ENCODE results near the gene GRHPR.

Gene GRHPR

GRCh38 chr9:37436540-37436939 is 14.0 kb downstream of the GRHPR start:
- WGBS (ENCODE audit: insufficient coverage), result 98% methylated on average over 4 of the region's 5 CpGs
- ChIA-PET POLR2A (no interaction called here), CTCF (no interaction called here)
- H3K4me3 ChIP-seq (ENCODE audit: control insufficient read depth in 1 of 7, extremely low read depth in 1 of 7, insufficient read depth in 4 of 7, low read depth in 2 of 7, low read length in 6 of 7), result no peak overlapping the region
- H3K36me3 ChIP-seq (ENCODE audit: control insufficient read depth in 4 of 4, insufficient read depth in 4 of 4, low read length in 3 of 4), result peaks cover 16 to 87% (median 65%) of the 10 kb centered on the region in 4 experiments
- no peak for DNase-seq
- no peak overlapping the region for H3K27ac ChIP-seq (ENCODE audit: insufficient read depth in 1 of 2, low read depth in 1 of 2, low read length in 2 of 2, poor library complexity in 1 of 2, severe bottlenecking in 2 of 2)
- H3K4me1 ChIP-seq (ENCODE audit: control extremely low read depth in 1 of 4, control insufficient read depth in 4 of 4, insufficient read depth in 4 of 4, low read length in 3 of 4), result peaks cover 0 to 17% (median 7%) of the 10 kb centered on the region in 4 experiments
- no peaks in the 10 kb centered on the region for H3K9me3 ChIP-seq (ENCODE audit: control extremely low read depth in 1 of 5, control insufficient read depth in 4 of 5, insufficient read depth in 2 of 5, low read depth in 1 of 5, low read length in 4 of 5)
- no peaks in the 10 kb centered on the region for H3K27me3 ChIP-seq (replicated peaks in 2 of 5; ENCODE audit: control insufficient read depth in 4 of 5, insufficient read depth in 5 of 5, low read length in 4 of 5)

- 96% methylated on average over 6 of the region's 6 CpGs for WGBS (ENCODE audit: insufficient coverage)
- no peak overlapping the region for H3K4me3 ChIP-seq (ENCODE audit: control insufficient read depth in 1 of 7, extremely low read depth in 1 of 7, insufficient read depth in 4 of 7, low read depth in 2 of 7, low read length in 6 of 7)
- ChIA-PET CTCF (no interaction called here), POLR2A (no interaction called here)
- peaks cover 0 to 14% (median 7%) of the 10 kb centered on the region in 4 experiments for H3K4me1 ChIP-seq (ENCODE audit: control extremely low read depth in 1 of 4, control insufficient read depth in 4 of 4, insufficient read depth in 4 of 4, low read length in 3 of 4)
- no peak overlapping the region for H3K27ac ChIP-seq (ENCODE audit: insufficient read depth in 1 of 2, low read depth in 1 of 2, low read length in 2 of 2, poor library complexity in 1 of 2, severe bottlenecking in 2 of 2)
- H3K36me3 ChIP-seq (ENCODE audit: control insufficient read depth in 4 of 4, insufficient read depth in 4 of 4, low read length in 3 of 4), result peaks cover 16 to 88% (median 66%) of the 10 kb centered on the region in 4 experiments
- H3K9me3 ChIP-seq (ENCODE audit: control extremely low read depth in 1 of 5, control insufficient read depth in 4 of 5, insufficient read depth in 2 of 5, low read depth in 1 of 5, low read length in 4 of 5), result no peaks in the 10 kb centered on the region
- no peaks in the 10 kb centered on the region for H3K27me3 ChIP-seq (replicated peaks in 2 of 5; ENCODE audit: control insufficient read depth in 4 of 5, insufficient read depth in 5 of 5, low read length in 4 of 5)
- DNase-seq, result no peak
Observed at GRCh38 chr9:37437010-37437409, 14.5 kb downstream of the GRHPR start.

GRCh38 chr9:37437621-37438020 is 15.1 kb downstream of the GRHPR start:
- ChIA-PET POLR2A (no interaction called here), CTCF (no interaction called here)
- WGBS (ENCODE audit: insufficient coverage), result 97% methylated on average over 3 of the region's 4 CpGs
- H3K27me3 ChIP-seq (replicated peaks in 2 of 5; ENCODE audit: control insufficient read depth in 4 of 5, insufficient read depth in 5 of 5, low read length in 4 of 5), result no peaks in the 10 kb centered on the region
- no peak overlapping the region for H3K27ac ChIP-seq (ENCODE audit: insufficient read depth in 1 of 2, low read depth in 1 of 2, low read length in 2 of 2, poor library complexity in 1 of 2, severe bottlenecking in 2 of 2)
- peaks cover 16 to 93% (median 69%) of the 10 kb centered on the region in 4 experiments for H3K36me3 ChIP-seq (ENCODE audit: control insufficient read depth in 4 of 4, insufficient read depth in 4 of 4, low read length in 3 of 4)
- peaks cover 0 to 8% (median 5%) of the 10 kb centered on the region in 4 experiments for H3K4me1 ChIP-seq (ENCODE audit: control extremely low read depth in 1 of 4, control insufficient read depth in 4 of 4, insufficient read depth in 4 of 4, low read length in 3 of 4)
- no peaks in the 10 kb centered on the region for H3K9me3 ChIP-seq (ENCODE audit: control extremely low read depth in 1 of 5, control insufficient read depth in 4 of 5, insufficient read depth in 2 of 5, low read depth in 1 of 5, low read length in 4 of 5)
- H3K4me3 ChIP-seq (ENCODE audit: control insufficient read depth in 1 of 7, extremely low read depth in 1 of 7, insufficient read depth in 4 of 7, low read depth in 2 of 7, low read length in 6 of 7), result no peak overlapping the region
- DNase-seq, result no peak

GRCh38 chr9:37438359-37438758 is 15.9 kb downstream of the GRHPR start:
- ChIA-PET POLR2A (no interaction called here), CTCF (no interaction called here)
- 100% methylated on average over 2 of the region's 3 CpGs for WGBS (ENCODE audit: insufficient coverage)
- Histone ChIP-seq H3K27ac (ENCODE audit: insufficient read depth in 1 of 2, low read depth in 1 of 2, low read length in 2 of 2, poor library complexity in 1 of 2, severe bottlenecking in 2 of 2) (no peak overlapping the region), H3K9me3 (ENCODE audit: control extremely low read depth in 1 of 5, control insufficient read depth in 4 of 5, insufficient read depth in 2 of 5, low read depth in 1 of 5, low read length in 4 of 5) (no peaks in the 10 kb centered on the region), H3K4me1 (ENCODE audit: control extremely low read depth in 1 of 4, control insufficient read depth in 4 of 4, insufficient read depth in 4 of 4, low read length in 3 of 4) (peaks cover 0 to 2% (median under 1%) of the 10 kb centered on the region in 4 experiments), H3K36me3 (ENCODE audit: control insufficient read depth in 4 of 4, insufficient read depth in 4 of 4, low read length in 3 of 4) (peaks cover 16 to 87% (median 69%) of the 10 kb centered on the region in 4 experiments), H3K4me3 (ENCODE audit: control insufficient read depth in 1 of 7, extremely low read depth in 1 of 7, insufficient read depth in 4 of 7, low read depth in 2 of 7, low read length in 6 of 7) (no peak overlapping the region), H3K27me3 (replicated peaks in 2 of 5; ENCODE audit: control insufficient read depth in 4 of 5, insufficient read depth in 5 of 5, low read length in 4 of 5) (no peaks in the 10 kb centered on the region)
- no peak for DNase-seq

- WGBS (ENCODE audit: insufficient coverage), result 97% methylated on average over 18 of the region's 21 CpGs
- DNase-seq, result no peak
Observed at GRCh38 chr9:37441776-37442370, 19.4 kb downstream of the GRHPR start.

GRCh38 chr9:37442556-37442955 is 20.1 kb downstream of the GRHPR start:
- CTCF ChIA-PET, result no interaction called here
- Histone ChIP-seq H3K36me3 (ENCODE audit: control insufficient read depth in 4 of 4, insufficient read depth in 4 of 4, low read length in 3 of 4) (peaks cover 9 to 52% (median 46%) of the 10 kb centered on the region in 4 experiments), H3K27ac (ENCODE audit: insufficient read depth in 1 of 2, low read depth in 1 of 2, low read length in 2 of 2, poor library complexity in 1 of 2, severe bottlenecking in 2 of 2) (no peak overlapping the region), H3K4me1 (ENCODE audit: control extremely low read depth in 1 of 4, control insufficient read depth in 4 of 4, insufficient read depth in 4 of 4, low read length in 3 of 4) (peaks cover 0 to 2% (median 0%) of the 10 kb centered on the region in 4 experiments), H3K9me3 (ENCODE audit: control extremely low read depth in 1 of 5, control insufficient read depth in 4 of 5, insufficient read depth in 2 of 5, low read depth in 1 of 5, low read length in 4 of 5) (no peaks in the 10 kb centered on the region), H3K27me3 (replicated peaks in 2 of 5; ENCODE audit: control insufficient read depth in 4 of 5, insufficient read depth in 5 of 5, low read length in 4 of 5) (no peaks in the 10 kb centered on the region), H3K4me3 (ENCODE audit: control insufficient read depth in 1 of 7, extremely low read depth in 1 of 7, insufficient read depth in 4 of 7, low read depth in 2 of 7, low read length in 6 of 7) (no peak overlapping the region)
- 93% methylated on average over 2 of the region's 2 CpGs for WGBS (ENCODE audit: insufficient coverage)
- DNase-seq, result no peak
- POLR2A ChIA-PET, result no interaction called here

More at GRCh38 chr9:37441776-37442370, 19.4 kb downstream of the GRHPR start:
- POLR2A ChIA-PET, result no interaction called here
- H3K27me3 ChIP-seq (replicated peaks in 2 of 5; ENCODE audit: control insufficient read depth in 4 of 5, insufficient read depth in 5 of 5, low read length in 4 of 5), result no peaks in the 10 kb centered on the region
- H3K36me3 ChIP-seq (ENCODE audit: control insufficient read depth in 4 of 4, insufficient read depth in 4 of 4, low read length in 3 of 4), result peaks cover 10 to 59% (median 51%) of the 10 kb centered on the region in 4 experiments
- no peaks in the 10 kb centered on the region for H3K9me3 ChIP-seq (ENCODE audit: control extremely low read depth in 1 of 5, control insufficient read depth in 4 of 5, insufficient read depth in 2 of 5, low read depth in 1 of 5, low read length in 4 of 5)
- H3K27ac ChIP-seq (ENCODE audit: insufficient read depth in 1 of 2, low read depth in 1 of 2, low read length in 2 of 2, poor library complexity in 1 of 2, severe bottlenecking in 2 of 2), result no peak overlapping the region
- CTCF ChIA-PET, result no interaction called here
- no peak overlapping the region for H3K4me3 ChIP-seq (ENCODE audit: control insufficient read depth in 1 of 7, extremely low read depth in 1 of 7, insufficient read depth in 4 of 7, low read depth in 2 of 7, low read length in 6 of 7)
- H3K4me1 ChIP-seq (ENCODE audit: control extremely low read depth in 1 of 4, control insufficient read depth in 4 of 4, insufficient read depth in 4 of 4, low read length in 3 of 4), result peaks cover 0 to 2% (median 0%) of the 10 kb centered on the region in 4 experiments

- Histone ChIP-seq H3K27ac (ENCODE audit: insufficient read depth in 1 of 2, low read depth in 1 of 2, low read length in 2 of 2, poor library complexity in 1 of 2, severe bottlenecking in 2 of 2) (no peak overlapping the region), H3K36me3 (ENCODE audit: control insufficient read depth in 4 of 4, insufficient read depth in 4 of 4, low read length in 3 of 4) (peaks cover 7 to 49% (median 42%) of the 10 kb centered on the region in 4 experiments), H3K4me3 (ENCODE audit: control insufficient read depth in 1 of 7, extremely low read depth in 1 of 7, insufficient read depth in 4 of 7, low read depth in 2 of 7, low read length in 6 of 7) (no peak overlapping the region), H3K4me1 (ENCODE audit: control extremely low read depth in 1 of 4, control insufficient read depth in 4 of 4, insufficient read depth in 4 of 4, low read length in 3 of 4) (peaks cover 0 to 2% (median 0%) of the 10 kb centered on the region in 4 experiments), H3K9me3 (ENCODE audit: control extremely low read depth in 1 of 5, control insufficient read depth in 4 of 5, insufficient read depth in 2 of 5, low read depth in 1 of 5, low read length in 4 of 5) (no peaks in the 10 kb centered on the region), H3K27me3 (replicated peaks in 2 of 5; ENCODE audit: control insufficient read depth in 4 of 5, insufficient read depth in 5 of 5, low read length in 4 of 5) (no peaks in the 10 kb centered on the region)
- DNase-seq, result no peak
- WGBS (ENCODE audit: insufficient coverage), result 97% methylated on average over 4 of the region's 5 CpGs
- ChIA-PET CTCF (interaction anchor here (0.6 to 1.5 kb wide), 2 partner anchors 19 to 508 kb away, joined by 3 read pairs; no protein-coding TSS in a partner anchor), POLR2A (no interaction called here)
Observed at GRCh38 chr9:37443566-37443965, 21.1 kb downstream of the GRHPR start.
